BLaER1 (cell line): Measurements from ENCODE around the gene TIMD4.

Source experiments
- H3K27ac ChIP-seq: shearing (Covaris generic); formaldehyde crosslinking; 2 replicates; pipeline ENCODE4 v1.8.1; 2022
- H3K27me3 ChIP-seq: shearing (Covaris generic); formaldehyde crosslinking; 2 replicates; pipeline ENCODE4 v1.8.1; 2022
- H3K36me3 ChIP-seq: shearing (Covaris generic); formaldehyde crosslinking; 2 replicates; pipeline ENCODE4 v1.8.1; 2022
- H3K4me1 ChIP-seq: shearing (Covaris generic); formaldehyde crosslinking; 2 replicates; pipeline ENCODE4 v1.8.1; 2022
- H3K4me2 ChIP-seq: shearing (Covaris generic); formaldehyde crosslinking; 2 replicates; pipeline ENCODE4 v1.8.1; 2022
- H3K4me3 ChIP-seq: shearing (Covaris generic); formaldehyde crosslinking; 2 replicates; pipeline ENCODE4 v1.8.1; 2022
- H3K9ac ChIP-seq: shearing (Covaris generic); formaldehyde crosslinking; 2 replicates; pipeline ENCODE4 v1.8.1; 2022
- H3K9me3 ChIP-seq: shearing (Covaris generic); formaldehyde crosslinking; 2 replicates; pipeline ENCODE4 v1.8.1; 2022
- H4K20me1 ChIP-seq: shearing (Covaris generic); formaldehyde crosslinking; 2 replicates; pipeline ENCODE4 v1.8.1; 2022
- Cebpa-rat ChIP-seq: shearing (Covaris generic); IDR thresholded peaks from 2 replicates; pipeline ENCODE4 v1.8.1; 2022

The TIMD4 gene

GRCh38 chr5:156922207-156922792 lies 40.7 kb downstream of the TIMD4 start:
- no peak overlapping the region for H3K27ac ChIP-seq
- no peaks in the 10 kb centered on the region for H3K36me3 ChIP-seq
- H3K4me3 ChIP-seq: no peak overlapping the region
- no peak overlapping the region for H3K4me2 ChIP-seq
- no peaks in the 10 kb centered on the region for H3K27me3 ChIP-seq
- no peaks in the 10 kb centered on the region for H3K4me1 ChIP-seq
- no peak for TF ChIP-seq Cebpa-rat
- no peak overlapping the region for H3K9ac ChIP-seq
- H3K9me3 ChIP-seq: no peaks in the 10 kb centered on the region
- H4K20me1 ChIP-seq: no peaks in the 10 kb centered on the region

DNA sequence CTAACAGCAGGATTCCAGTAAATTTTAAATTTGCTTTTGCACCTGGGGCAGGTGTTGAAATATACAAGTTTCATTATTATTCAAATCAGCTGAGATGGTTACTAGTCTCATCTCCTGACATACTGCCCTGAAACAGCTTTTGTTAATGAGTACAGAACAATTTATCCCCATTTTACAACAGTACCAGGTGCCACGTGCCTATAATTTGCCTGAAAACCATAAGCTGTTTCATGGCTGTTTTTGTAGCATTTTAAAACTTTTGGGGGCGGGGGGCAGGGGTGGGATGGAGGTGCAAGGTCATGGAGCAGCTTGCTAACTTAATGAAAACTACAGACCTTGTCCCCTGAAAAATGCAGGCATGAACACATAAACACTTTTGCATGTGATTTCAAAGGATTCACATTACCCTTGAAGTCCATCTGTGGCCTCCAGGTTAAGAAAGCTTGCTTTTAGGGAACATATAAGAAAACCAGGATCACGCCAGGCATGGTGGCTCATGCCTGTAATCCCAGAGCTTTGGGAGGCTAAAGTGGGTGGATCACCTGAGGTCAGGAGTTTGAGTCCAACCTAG lies 42.1 kb downstream of the TIMD4 start:
- Histone ChIP-seq H3K9ac (no peak overlapping the region), H3K27me3 (no peaks in the 10 kb centered on the region), H3K9me3 (no peaks in the 10 kb centered on the region), H4K20me1 (no peaks in the 10 kb centered on the region), H3K36me3 (no peaks in the 10 kb centered on the region), H3K4me3 (no peak overlapping the region), H3K4me2 (no peak overlapping the region), H3K4me1 (no peaks in the 10 kb centered on the region), H3K27ac (no peak overlapping the region)
- no peak for TF ChIP-seq Cebpa-rat

DNA sequence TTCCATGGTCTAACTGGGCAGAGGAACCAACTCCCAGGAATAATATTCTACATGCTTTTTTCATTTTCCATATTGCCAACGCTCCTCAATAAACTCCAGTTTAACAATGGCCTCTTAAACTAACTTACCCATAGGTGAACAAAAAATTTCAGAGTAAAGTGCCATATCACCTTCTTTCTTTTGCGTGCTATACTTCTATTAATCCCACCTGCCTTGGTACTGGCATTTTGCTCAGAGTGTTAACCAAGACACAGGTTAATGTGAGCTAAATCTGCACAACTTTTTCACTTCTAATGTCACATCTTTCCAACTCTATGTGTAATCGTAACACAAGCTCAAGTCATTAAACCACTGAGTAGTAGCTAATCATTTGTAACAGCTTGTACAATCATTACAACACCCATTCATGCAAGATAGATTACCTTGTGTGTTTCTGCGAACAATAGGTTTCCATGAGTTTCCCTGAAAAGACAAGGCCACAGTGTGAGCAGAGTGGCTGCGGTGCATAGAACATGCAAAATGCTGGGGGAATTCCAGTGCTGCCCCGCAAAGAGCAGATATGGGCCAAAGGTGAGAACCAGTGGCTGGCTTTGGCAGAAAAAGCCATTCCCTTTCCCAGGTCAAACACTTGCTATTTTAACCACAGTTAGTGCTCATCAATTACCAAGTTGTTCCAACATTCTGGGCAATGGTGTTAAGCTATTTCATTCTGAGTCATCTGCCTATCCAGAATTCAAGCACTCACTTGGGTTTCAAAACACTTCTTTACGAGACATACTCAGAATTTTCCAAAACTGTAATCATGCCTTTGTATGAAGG lies 42.8 kb downstream of the TIMD4 start:
- Histone ChIP-seq H3K4me1 (no peaks in the 10 kb centered on the region), H3K27ac (no peak overlapping the region), H3K27me3 (no peaks in the 10 kb centered on the region), H3K4me3 (no peak overlapping the region), H3K4me2 (no peak overlapping the region), H3K36me3 (no peaks in the 10 kb centered on the region), H3K9ac (no peak overlapping the region), H3K9me3 (no peaks in the 10 kb centered on the region), H4K20me1 (no peaks in the 10 kb centered on the region)
- no peak for TF ChIP-seq Cebpa-rat

GRCh38 chr5:156918311-156918845 lies 44.6 kb downstream of the TIMD4 start:
- H3K4me2 ChIP-seq: no peak overlapping the region
- H3K27ac ChIP-seq: no peak overlapping the region
- H3K9ac ChIP-seq: no peak overlapping the region

DNA sequence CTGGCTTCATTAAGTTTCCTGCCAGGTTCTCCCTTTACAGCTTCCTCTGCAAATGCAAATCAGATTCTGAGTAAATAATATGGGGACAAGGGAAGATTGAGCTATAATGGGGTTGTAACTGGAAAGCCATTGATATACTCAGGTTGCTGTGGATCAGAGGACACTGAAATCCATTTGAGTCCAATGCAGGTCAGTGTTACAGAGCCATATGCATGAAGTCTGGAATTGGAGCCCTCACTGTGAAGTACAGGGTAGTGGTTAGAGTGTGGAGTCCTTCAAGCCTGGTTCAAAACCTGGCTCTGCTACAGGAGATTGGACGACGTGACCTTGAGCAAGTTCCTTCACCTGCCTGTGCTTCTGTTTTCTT lies 48.7 kb downstream of the TIMD4 start:
- no peak overlapping the region; the same call in 1 of the 2 replicates for H3K27ac ChIP-seq
- no peak overlapping the region for H3K4me3 ChIP-seq
- H4K20me1 ChIP-seq: no peaks in the 10 kb centered on the region
- H3K9ac ChIP-seq: no peak overlapping the region
- H3K27me3 ChIP-seq: no peaks in the 10 kb centered on the region
- H3K9me3 ChIP-seq: no peaks in the 10 kb centered on the region
- peak overlapping the region; percentile 16 for H3K4me2 ChIP-seq
- H3K36me3 ChIP-seq: no peaks in the 10 kb centered on the region
- TF ChIP-seq Cebpa-rat: no peak
- H3K4me1 ChIP-seq: peaks cover 8% of the 10 kb centered on the region

More at GRCh38 chr5:156918311-156918845, 44.6 kb downstream of the TIMD4 start:
- Histone ChIP-seq H3K36me3 (no peaks in the 10 kb centered on the region), H3K4me1 (peaks cover 8% of the 10 kb centered on the region), H3K9me3 (no peaks in the 10 kb centered on the region), H3K4me3 (no peak overlapping the region), H3K27me3 (no peaks in the 10 kb centered on the region), H4K20me1 (no peaks in the 10 kb centered on the region)
- no peak for TF ChIP-seq Cebpa-rat

DNA sequence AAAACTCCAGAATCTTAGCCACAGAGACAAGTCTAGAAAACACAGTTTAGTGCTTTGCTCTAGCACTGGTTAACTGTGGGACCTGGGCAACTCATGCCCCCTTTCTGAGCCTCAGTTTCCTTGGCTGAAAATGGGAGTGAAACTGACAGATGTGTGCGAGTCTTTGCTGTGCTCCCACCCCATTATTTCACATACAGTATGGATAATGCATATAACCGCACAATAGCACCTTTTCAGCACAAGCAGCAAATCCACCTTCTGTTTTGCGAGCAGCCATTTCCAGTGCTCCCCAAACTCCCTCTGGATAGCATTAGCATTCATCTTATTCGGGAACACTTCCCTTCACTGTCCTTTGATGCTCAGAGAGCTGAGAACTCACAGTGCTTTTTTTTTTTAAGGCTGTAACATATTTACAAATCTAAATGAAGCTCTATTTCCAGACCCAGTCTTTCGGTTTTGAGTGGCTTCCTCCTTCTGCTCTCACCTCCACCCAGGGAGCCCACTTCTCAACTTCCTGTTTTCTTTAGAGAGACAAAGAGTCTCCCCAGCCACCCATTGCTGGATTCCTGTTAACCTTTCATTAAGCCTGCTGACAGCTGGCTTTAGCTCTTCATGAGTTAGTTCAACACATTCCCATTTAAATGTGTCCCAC lies 49.2 kb downstream of the TIMD4 start:
- H3K4me2 ChIP-seq: peak overlapping the region; percentile 16
- H3K9ac ChIP-seq: no peak overlapping the region
- no peak for TF ChIP-seq Cebpa-rat
- H3K27ac ChIP-seq: no peak overlapping the region; the same call in 1 of the 2 replicates
- H3K4me3 ChIP-seq: no peak overlapping the region
- H3K4me1 ChIP-seq: peaks cover 8% of the 10 kb centered on the region
- H3K27me3 ChIP-seq: no peaks in the 10 kb centered on the region
- no peaks in the 10 kb centered on the region for H3K36me3 ChIP-seq
- H4K20me1 ChIP-seq: no peaks in the 10 kb centered on the region
- H3K9me3 ChIP-seq: no peaks in the 10 kb centered on the region

- H4K20me1 ChIP-seq: no peaks in the 10 kb centered on the region
- H3K4me2 ChIP-seq: no peak overlapping the region
- TF ChIP-seq Cebpa-rat: no peak
- no peak overlapping the region for H3K9ac ChIP-seq
- H3K4me1 ChIP-seq: peaks cover 8% of the 10 kb centered on the region
- H3K4me3 ChIP-seq: no peak overlapping the region
- no peak overlapping the region for H3K27ac ChIP-seq
- H3K9me3 ChIP-seq: no peaks in the 10 kb centered on the region
- no peaks in the 10 kb centered on the region for H3K36me3 ChIP-seq
- H3K27me3 ChIP-seq: no peaks in the 10 kb centered on the region
These were observed 49.7 kb downstream of the TIMD4 start for GRCh38 chr5:156913355-156913718.

GRCh38 chr5:156912869-156913268 lies 50.2 kb downstream of the TIMD4 start:
- no peak for TF ChIP-seq Cebpa-rat
- H3K36me3 ChIP-seq: no peaks in the 10 kb centered on the region
- no peak overlapping the region for H3K27ac ChIP-seq
- H3K4me1 ChIP-seq: peaks cover 8% of the 10 kb centered on the region
- no peak overlapping the region for H3K9ac ChIP-seq
- no peaks in the 10 kb centered on the region for H3K9me3 ChIP-seq
- H4K20me1 ChIP-seq: no peaks in the 10 kb centered on the region
- H3K27me3 ChIP-seq: no peaks in the 10 kb centered on the region
- no peak overlapping the region for H3K4me2 ChIP-seq
- no peak overlapping the region for H3K4me3 ChIP-seq

DNA sequence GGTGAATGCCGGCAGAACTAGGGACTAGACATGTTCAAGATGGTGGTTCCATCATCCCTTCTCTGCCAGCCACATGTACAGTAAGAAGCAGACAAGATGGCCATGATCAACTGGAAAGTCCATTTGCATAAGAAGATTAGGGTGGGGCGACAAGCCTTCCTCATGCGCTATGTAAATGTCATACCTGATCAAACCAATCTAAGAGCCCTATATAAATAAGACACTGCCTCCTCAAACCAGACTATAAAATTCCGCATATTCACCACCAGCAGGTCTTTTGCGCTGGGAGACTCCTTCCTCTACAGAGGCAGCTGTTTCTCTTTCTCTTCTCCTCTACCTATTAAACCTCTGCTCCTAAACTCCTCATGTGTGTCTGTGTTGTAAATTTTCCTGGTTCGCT lies 53.8 kb downstream of the TIMD4 start:
- Histone ChIP-seq H3K27me3 (no peaks in the 10 kb centered on the region), H3K4me1 (peaks cover 6% of the 10 kb centered on the region), H3K36me3 (no peaks in the 10 kb centered on the region), H4K20me1 (no peaks in the 10 kb centered on the region), H3K9ac (no peak overlapping the region), H3K4me2 (no peak overlapping the region), H3K9me3 (no peaks in the 10 kb centered on the region), H3K4me3 (no peak overlapping the region), H3K27ac (no peak overlapping the region)
- TF ChIP-seq Cebpa-rat: no peak

DNA sequence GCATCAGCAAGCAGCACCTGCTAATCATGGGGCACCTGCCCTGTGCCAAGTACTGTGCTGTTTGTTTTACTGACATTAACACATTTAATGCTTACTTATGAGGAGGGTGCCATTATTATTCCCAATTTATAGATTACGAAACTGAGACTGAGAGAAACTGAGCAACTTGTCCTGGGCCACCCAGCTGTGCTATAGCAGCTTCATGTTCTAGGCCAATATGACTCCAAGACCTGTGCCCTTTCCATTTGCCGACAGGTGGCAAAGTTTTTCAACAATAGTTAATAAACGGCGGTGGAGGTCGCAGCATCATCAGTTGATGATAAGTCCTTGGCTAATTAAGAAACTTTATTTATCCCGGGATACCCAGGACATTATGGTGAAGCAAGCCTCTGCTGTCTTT lies 55.4 kb downstream of the TIMD4 start:
- no peak for TF ChIP-seq Cebpa-rat
- Histone ChIP-seq H3K36me3 (no peaks in the 10 kb centered on the region), H3K27ac (no peak overlapping the region), H3K4me3 (no peak overlapping the region), H3K9me3 (no peaks in the 10 kb centered on the region), H3K4me1 (no peaks in the 10 kb centered on the region), H3K27me3 (no peaks in the 10 kb centered on the region), H3K4me2 (no peak overlapping the region), H3K9ac (no peak overlapping the region), H4K20me1 (no peaks in the 10 kb centered on the region)
